ENCODE measurements around the gene TRPM3. TPM values are rescaled to one million over a fixed set of nuclear protein-coding genes. Genes with fewer than 3 reads are reported as not detected.

TRPM3 gene
- total and polyA plus RNA-seq, 2 donors (not counting 1 experiment from before 2014, with no cell fraction given), result not detected

DNA sequence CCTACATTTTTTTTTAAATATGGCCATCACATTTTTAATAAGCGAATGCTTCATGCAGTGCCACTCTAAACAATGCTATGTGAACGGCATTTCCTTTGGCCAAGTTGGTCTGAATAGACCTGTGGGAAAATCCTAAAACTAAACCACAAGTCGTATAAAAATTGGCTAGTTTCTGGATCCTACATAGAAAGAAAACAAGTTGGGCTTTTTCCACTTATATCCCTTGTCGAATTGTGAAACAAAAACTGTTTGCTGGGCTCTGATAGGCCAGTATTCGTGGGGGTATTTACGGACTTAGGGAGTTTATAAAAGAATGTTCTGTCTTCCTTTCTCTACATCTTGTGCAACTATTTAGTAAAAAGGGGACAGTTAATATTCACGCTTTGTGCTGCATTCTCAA lies 553.9 kb downstream of the TRPM3 start:
- intact Hi-C loops (cut with micrococcal nuclease), result no loop called here
- H3K27me3 ChIP-seq (replicated peaks in 1 of 4; ENCODE audit: control extremely low read depth in 1 of 4, control insufficient read depth in 3 of 4, insufficient read depth in 4 of 4, low read length in 3 of 4), result no peaks in the 10 kb centered on the region
- WGBS (ENCODE audit: insufficient coverage), result 100% methylated on average over 2 of the region's 7 CpGs
- H3K27ac Mint-ChIP-seq, result no peak overlapping the region
- H3K4me3 Mint-ChIP-seq, result no peak overlapping the region
- no peak overlapping the region for H3K27ac ChIP-seq (ENCODE audit: low read length in 2 of 2)
- H3K4me3 ChIP-seq (ENCODE audit: control extremely low read depth in 1 of 5, extremely low read depth in 1 of 5, insufficient read depth in 1 of 5, low read depth in 2 of 5, low read length in 4 of 5), result no peak overlapping the region
- POLR2A ChIA-PET, result no interaction called here
- no peak overlapping the region for H3K4me2 ChIP-seq (replicated peaks; ENCODE audit: low read depth, low read length, poor library complexity, severe bottlenecking)
- H3K4me1 ChIP-seq (ENCODE audit: control insufficient read depth in 2 of 2, insufficient read depth in 2 of 2, low read length in 2 of 2), result peaks cover 23% of the 10 kb centered on the region in 2 donors
- no peaks in the 10 kb centered on the region for H3K36me3 ChIP-seq (replicated peaks in 1 of 2; ENCODE audit: control extremely low read depth in 1 of 2, control insufficient read depth in 1 of 2, extremely low read depth in 1 of 2, insufficient read depth in 2 of 2, low read length in 1 of 2)
- H3K9ac ChIP-seq (ENCODE audit: low read length), result no peak overlapping the region
- no peaks in the 10 kb centered on the region for H3K79me2 ChIP-seq (ENCODE audit: control insufficient read depth, insufficient read depth, low read length)
- H3K27me3 Mint-ChIP-seq, result no peaks in the 10 kb centered on the region
- DNase-seq, result no peak
- no peaks in the 10 kb centered on the region for H3K9me3 Mint-ChIP-seq (ENCODE audit: insufficient read depth)
- CTCF ChIA-PET, result interaction anchor here (1.7 kb wide), 1 partner anchor 35 kb away, joined by 7 read pairs; no protein-coding TSS in a partner anchor
- H3K4me1 Mint-ChIP-seq, result peaks cover 24% of the 10 kb centered on the region
- ATAC-seq (ENCODE audit: low read depth), result no peak
- no peaks in the 10 kb centered on the region for H4K20me1 ChIP-seq (ENCODE audit: control insufficient read depth, insufficient read depth, low read length, poor library complexity, severe bottlenecking)
- H2AFZ ChIP-seq (ENCODE audit: insufficient read depth, low read depth, low read length, poor library complexity, severe bottlenecking), result no peak overlapping the region
- peaks cover 0 to 3% (median 0%) of the 10 kb centered on the region in 3 donors for H3K9me3 ChIP-seq (ENCODE audit: control extremely low read depth in 1 of 3, control insufficient read depth in 2 of 3, insufficient read depth in 1 of 3, low read length in 2 of 3)
- no peak for TF ChIP-seq EZH2 (IDR thresholded peaks at IDR 0.05; ENCODE audit: borderline replicate concordance, insufficient read depth, low read depth, low read length, poor library complexity, severe bottlenecking)
- TF ChIP-seq, protein P1, sequence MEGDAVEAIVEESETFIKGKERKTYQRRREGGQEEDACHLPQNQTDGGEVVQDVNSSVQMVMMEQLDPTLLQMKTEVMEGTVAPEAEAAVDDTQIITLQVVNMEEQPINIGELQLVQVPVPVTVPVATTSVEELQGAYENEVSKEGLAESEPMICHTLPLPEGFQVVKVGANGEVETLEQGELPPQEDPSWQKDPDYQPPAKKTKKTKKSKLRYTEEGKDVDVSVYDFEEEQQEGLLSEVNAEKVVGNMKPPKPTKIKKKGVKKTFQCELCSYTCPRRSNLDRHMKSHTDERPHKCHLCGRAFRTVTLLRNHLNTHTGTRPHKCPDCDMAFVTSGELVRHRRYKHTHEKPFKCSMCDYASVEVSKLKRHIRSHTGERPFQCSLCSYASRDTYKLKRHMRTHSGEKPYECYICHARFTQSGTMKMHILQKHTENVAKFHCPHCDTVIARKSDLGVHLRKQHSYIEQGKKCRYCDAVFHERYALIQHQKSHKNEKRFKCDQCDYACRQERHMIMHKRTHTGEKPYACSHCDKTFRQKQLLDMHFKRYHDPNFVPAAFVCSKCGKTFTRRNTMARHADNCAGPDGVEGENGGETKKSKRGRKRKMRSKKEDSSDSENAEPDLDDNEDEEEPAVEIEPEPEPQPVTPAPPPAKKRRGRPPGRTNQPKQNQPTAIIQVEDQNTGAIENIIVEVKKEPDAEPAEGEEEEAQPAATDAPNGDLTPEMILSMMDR (IDR thresholded peaks at IDR 0.05), result no peak

DNA sequence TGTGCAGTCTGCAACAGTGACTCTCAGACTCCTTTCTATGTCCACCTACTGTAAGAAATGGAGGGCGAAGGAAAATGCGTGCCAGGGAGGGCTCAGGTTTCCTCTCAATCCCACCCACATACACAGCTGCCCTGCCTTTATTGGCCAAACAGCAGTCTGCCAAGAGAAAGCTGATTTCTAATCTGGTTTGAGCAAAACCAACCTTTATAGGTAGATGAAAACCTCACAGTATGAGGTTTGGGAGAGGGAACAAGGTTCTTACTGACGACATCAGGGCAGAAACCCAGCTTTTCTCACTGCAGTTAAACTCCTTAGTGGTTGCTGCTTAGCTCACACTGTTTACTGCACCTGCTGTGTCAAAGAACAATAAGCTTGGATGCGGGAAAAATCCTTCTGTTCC lies 554.7 kb downstream of the TRPM3 start:
- H3K4me1 Mint-ChIP-seq, result peaks cover 26% of the 10 kb centered on the region
- intact Hi-C loops (cut with micrococcal nuclease), result no loop called here
- DNase-seq, result no peak
- H3K27me3 Mint-ChIP-seq, result no peaks in the 10 kb centered on the region
- CTCF ChIA-PET, result interaction anchor here (1.7 kb wide), 1 partner anchor 36 kb away, joined by 7 read pairs; no protein-coding TSS in a partner anchor
- Histone ChIP-seq H3K27ac (ENCODE audit: low read length in 2 of 2) (no peak overlapping the region), H4K20me1 (ENCODE audit: control insufficient read depth, insufficient read depth, low read length, poor library complexity, severe bottlenecking) (no peaks in the 10 kb centered on the region), H3K27me3 (replicated peaks in 1 of 4; ENCODE audit: control extremely low read depth in 1 of 4, control insufficient read depth in 3 of 4, insufficient read depth in 4 of 4, low read length in 3 of 4) (no peaks in the 10 kb centered on the region), H2AFZ (ENCODE audit: insufficient read depth, low read depth, low read length, poor library complexity, severe bottlenecking) (no peak overlapping the region), H3K36me3 (replicated peaks in 1 of 2; ENCODE audit: control extremely low read depth in 1 of 2, control insufficient read depth in 1 of 2, extremely low read depth in 1 of 2, insufficient read depth in 2 of 2, low read length in 1 of 2) (no peaks in the 10 kb centered on the region), H3K4me3 (ENCODE audit: control extremely low read depth in 1 of 5, extremely low read depth in 1 of 5, insufficient read depth in 1 of 5, low read depth in 2 of 5, low read length in 4 of 5) (no peak overlapping the region), H3K9me3 (ENCODE audit: control extremely low read depth in 1 of 3, control insufficient read depth in 2 of 3, insufficient read depth in 1 of 3, low read length in 2 of 3) (peaks cover 0 to 3% (median 0%) of the 10 kb centered on the region in 3 donors), H3K9ac (ENCODE audit: low read length) (no peak overlapping the region), H3K4me1 (ENCODE audit: control insufficient read depth in 2 of 2, insufficient read depth in 2 of 2, low read length in 2 of 2) (peaks cover 23% of the 10 kb centered on the region in 2 donors), H3K79me2 (ENCODE audit: control insufficient read depth, insufficient read depth, low read length) (no peaks in the 10 kb centered on the region), H3K4me2 (replicated peaks; ENCODE audit: low read depth, low read length, poor library complexity, severe bottlenecking) (no peak overlapping the region)
- H3K27ac Mint-ChIP-seq, result no peak overlapping the region
- POLR2A ChIA-PET, result no interaction called here
- 92% methylated on average over 2 of the region's 4 CpGs for WGBS (ENCODE audit: insufficient coverage)
- H3K9me3 Mint-ChIP-seq (ENCODE audit: insufficient read depth), result no peaks in the 10 kb centered on the region
- ATAC-seq (ENCODE audit: low read depth), result no peak
- TF ChIP-seq, protein P1 (IDR thresholded peaks at IDR 0.05), result no peak
- TF ChIP-seq EZH2 (IDR thresholded peaks at IDR 0.05; ENCODE audit: borderline replicate concordance, insufficient read depth, low read depth, low read length, poor library complexity, severe bottlenecking), result no peak
- no peak overlapping the region for H3K4me3 Mint-ChIP-seq
